HG03457 (cell line): ENCODE measurements around the gene DUOX1.
"Not testable (repeated sequence)": the region's sequence is repeated elsewhere in the genome, so short reads cannot be mapped to it uniquely, and the experiment has no call there.

Experiments
- ATAC-seq: cut with Tn5 transposase; IDR thresholded peaks from one replicate; pipeline ENCODE4 v1.9.1; 2021; ENCODE audit warnings: moderate number of reproducible peaks; ENCODE audit not compliant: unreplicated experiment

Gene DUOX1

DNA sequence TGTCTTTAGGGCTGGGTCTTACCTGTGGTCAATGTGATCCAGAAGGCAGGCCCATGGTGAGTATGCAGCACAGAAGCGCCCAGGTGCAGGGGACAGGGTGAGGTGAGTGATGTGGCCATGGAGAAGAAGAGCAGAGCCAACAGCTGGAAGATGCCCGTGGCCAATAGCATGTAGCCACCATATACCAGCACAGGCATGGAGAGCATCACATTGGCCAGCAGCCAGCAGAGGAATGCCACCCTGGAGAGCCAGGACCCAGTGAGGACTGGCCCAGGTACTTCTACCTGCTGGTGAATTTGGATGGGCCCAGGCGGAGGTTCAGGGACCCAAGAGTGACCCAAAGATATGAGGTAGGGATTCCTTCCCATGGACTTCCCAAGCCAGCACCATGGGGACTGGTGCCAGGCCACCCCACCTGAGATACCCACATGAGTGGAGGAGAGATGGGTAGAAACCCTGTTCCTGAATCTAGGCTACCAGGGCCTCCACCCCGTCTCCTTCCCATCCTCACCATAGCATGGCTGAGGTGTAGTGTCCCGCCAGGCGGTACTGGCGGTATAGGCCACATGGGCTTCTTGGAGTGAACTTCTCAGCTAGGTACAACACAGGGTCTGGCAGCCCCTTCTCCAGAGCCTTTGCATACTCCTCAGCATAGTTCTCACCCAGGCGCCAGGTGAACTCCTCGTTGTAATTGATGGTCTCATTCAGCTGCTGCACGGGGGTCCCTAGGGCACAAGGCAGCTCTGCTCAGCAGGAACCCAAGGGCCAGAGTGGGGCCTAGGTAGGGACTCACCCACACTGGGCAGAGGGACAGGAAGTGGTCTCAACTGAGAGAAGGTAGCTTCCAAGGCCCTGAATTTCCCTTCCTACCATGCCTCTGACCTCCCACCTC is 9.5 kb upstream of the DUOX1 start:
- no peak for ATAC-seq

DNA sequence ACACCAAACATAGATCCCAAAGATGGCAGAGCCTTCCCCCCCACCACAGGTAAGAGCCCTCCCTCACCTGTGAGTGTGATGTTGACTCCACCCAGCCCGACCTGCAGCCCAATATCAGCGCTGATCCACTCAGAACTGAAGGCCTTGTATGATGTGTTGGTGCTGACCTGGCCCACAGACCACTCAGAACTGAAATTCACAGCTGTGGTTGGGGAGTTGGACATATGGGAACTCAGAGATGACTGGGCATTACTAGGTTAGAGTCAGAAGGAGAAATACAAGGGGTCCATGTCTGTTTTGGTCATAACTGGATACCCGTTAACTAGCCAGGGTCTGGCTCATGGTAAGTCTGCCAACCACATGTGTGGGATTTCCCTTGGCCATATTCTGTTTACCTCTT is 8.8 kb upstream of the DUOX1 start:
- no peak for ATAC-seq

DNA sequence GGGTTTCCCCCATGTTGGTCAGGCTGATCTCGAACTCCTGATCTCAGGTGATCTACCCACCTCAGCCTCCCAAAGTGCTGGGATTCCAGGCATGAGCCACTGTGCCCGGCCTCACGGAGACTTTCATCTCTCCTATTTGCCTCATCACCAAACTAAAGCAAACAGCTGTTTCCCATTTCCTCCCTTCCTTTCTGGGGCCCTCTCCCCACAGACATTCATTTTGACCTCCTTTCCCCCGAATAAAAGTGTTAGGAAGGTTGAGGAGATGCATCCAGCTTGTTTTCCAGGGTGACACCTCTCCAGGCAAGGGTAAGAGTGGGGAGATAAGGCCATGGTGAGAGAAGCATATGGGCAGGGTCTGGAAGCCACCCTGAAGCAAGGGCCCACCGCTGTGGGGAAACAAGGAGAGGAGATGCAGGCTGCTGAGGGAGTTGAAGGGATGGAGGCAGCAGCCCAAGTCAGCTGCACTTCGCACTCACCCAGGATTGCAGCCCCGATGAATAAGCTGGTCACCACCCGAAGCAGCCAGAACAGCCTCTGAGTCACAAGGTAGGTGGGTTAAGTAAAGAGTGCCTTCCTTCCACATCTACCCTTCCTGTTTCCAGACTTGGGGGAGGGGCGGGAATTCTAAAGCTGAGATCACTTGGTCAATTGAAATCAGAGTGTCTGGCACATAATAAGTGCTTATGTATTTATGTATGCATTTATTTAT is 7.9 kb upstream of the DUOX1 start:
- ATAC-seq: no peak

DNA sequence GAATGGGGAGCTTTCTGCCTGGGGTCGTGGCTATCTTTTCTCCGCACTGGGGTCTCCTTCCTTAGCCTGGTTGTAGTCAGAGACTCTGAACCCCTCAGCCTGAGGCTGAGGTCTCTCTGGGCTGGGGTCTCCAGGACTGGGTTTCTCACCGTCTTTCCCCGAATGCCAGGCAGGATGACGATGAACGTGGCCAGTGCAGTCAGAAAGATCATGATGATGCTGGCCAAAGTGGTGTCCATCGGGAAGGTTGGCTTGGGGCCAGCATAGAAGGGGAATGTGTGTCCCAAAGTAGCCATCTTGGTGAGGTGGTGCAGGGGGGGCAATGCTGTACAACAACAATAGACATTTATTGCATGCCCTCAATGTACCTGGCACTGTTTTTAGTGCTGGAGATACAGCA is 7.1 kb upstream of the DUOX1 start:
- no peak for ATAC-seq

DNA sequence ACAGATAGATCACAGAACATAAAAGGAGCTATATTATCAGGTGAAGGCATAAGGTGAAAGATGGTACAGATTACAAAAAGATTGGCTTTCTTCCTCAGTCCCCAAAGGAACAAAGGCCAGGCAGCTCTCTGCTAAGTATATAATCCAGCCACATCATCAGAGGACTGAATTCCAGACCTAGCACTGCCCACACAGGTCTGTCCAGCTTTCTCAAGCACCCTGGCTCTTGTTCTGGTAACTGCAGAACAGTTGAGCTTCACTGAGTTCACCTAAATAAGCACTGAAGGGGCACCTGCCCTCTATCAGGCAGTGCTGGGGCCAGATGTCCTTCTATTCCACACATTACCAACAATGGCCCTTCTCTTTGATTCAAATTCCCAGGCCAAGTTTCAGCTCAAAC is 6.4 kb upstream of the DUOX1 start:
- no peak for ATAC-seq

DNA sequence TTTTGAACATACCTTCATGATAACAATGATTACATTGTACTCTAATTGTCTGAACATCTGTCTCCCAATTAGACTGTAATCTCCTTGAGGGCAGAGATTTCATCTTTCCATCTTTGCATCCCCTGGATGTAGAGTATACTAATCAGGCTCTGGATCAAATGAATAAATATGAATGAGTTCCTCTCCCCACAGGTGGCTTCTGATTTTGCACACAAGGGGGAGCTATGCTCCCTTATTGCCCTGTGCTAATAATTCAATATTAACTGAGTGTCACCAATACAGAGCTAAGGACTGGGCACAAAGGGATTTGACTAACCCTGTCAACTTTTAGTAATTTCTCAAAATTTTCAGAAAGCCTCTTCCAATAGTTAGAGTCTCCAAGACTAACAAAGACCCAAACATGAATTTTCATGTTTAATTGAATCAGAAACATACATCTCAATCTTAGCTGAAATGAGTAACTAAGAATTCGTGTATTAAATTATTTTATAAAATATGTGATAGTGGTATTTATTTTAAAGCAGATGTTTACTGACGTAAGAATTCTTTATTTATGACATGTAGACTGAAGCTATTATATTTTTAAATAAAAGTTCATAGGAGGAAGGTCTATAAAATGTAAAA is 3.1 kb upstream of the DUOX1 start:
- no peak for ATAC-seq

DNA sequence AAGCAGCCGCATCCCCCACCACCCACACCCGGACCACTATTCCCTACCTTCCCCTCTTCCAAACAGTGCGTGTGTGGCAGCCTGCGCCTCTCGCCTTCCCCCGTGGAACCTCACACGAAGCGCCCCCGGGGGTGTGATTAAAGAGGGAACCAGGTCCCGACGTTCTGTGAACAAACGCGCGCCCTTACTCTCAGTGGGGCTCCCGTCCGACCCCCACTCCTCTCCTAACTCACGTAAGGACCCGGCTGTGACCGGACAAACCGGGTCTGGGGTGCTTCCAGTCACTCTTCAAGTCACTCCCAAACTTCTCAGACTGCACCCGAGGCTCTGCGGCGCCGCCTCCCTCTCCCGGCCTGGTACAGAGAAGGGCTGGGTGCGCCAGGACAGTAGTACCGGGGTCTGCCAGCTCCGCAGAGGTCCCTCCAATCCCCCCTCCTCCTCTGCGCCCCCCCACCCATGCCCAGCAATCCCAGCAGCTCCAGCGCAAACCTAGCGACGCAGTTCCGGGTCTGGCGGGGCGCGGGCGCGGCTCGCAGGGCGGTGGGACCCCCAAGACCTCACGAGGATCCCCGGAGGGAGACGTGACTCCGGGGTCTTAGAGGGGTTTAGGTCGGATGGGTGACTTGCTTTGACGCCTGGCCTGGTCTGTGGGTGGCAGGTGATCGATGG is 689 bp upstream of the DUOX1 start:
- no peak for ATAC-seq

DNA sequence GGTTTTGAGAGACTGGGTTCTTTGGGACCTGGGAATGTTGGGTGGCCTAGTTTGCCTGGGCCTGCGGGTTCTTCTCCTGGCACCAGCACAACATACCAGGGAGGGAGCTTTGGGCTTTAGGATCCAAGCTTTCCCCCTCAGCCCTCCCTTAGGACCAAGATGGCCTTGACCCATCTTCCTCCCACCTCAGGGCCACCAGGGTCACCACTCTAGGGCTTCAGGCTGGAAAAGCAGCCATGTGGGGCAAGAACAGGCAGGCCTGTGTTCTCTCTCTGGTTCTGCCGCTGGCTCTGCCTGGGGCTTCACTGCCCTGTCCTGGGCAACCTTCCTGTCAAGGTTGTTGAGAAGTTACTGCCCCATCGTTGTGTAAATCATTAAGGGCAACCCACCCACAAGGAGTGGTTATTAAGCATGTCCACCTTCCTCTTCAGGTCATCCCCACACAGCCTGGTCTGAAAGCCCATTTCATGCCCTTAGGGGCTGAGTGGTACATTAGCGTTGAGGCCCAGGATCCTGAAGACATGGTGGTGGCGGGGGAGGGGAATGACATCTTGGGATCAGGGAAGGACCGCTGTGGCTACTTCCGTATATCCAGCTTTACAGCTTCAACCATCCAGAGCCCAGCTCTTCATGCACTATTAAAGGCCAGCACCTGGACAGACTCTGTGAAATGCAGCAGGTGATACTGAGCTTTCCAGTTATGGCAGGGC is 652 bp downstream of the DUOX1 start:
- no peak for ATAC-seq

DNA sequence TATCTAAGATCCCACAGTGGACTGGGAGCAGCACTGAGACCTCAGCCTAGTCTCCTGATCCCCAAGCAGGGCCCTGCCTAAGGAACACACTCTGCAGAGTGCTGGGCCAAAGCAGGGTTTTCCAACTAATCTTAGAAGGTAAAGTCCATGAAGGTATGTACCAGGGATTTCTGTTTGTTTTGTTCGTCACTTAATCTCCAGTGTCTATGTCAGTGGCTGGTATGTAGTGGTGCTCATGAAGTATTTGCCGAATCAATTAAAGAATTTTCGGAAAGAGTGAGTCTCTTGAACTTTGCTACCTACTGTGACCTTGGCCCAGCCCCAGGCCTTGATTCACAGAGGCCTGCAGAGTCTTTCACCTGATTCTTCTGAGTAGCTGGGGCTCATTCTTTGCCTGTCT is 1.7 kb downstream of the DUOX1 start:
- ATAC-seq: no peak

DNA sequence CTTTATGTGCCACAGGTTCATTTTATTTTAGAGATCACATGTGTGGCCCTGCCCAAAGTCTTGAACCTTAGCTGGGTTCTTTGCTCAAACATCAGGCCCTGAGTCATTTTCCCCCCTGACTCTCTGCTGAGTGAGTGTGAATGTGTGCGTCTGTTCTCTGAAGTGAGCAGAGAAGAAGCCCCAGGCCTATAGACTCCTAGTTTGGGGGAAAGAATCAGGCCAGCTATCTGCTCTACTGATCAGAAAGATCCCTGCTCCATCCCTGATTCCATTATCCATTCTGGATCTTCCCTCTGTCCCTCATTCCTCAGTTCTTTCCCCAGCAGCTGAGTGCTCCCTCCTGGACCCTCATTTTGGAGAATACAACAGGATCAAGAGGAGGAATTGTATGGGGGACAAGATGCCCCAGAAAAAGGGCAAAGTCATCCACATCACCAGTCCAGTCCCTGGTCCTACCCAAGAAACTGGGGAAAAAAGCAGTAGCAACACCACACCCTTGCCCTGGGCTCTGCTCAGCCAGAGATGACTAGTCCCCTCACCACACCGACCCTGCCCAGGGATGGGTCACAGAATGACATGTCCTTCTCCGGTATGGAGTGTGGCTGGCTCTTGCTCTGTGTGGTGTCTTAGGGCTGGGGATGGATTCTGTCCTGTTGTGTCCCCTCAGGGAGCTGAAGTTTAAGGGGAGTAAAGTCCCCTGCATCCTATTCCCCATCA is 3.2 kb downstream of the DUOX1 start:
- no peak for ATAC-seq

DNA sequence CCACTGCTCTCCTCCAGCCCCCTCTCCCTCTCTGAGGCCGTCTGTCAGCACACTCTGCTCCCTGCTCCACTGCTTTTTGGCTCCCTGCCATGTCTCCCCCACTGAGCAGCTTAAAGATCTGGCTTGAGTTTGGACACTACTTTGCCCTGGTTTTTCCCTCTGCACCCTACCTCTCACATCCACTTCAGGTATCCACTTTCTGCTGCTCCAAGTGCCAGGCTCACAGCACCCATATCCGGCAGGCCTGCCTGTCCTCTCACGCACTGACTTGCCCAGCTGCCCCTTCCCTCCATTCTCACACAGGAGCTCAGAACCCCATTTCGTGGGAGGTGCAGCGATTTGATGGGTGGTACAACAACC is 3.7 kb downstream of the DUOX1 start:
- ATAC-seq: no peak

DNA sequence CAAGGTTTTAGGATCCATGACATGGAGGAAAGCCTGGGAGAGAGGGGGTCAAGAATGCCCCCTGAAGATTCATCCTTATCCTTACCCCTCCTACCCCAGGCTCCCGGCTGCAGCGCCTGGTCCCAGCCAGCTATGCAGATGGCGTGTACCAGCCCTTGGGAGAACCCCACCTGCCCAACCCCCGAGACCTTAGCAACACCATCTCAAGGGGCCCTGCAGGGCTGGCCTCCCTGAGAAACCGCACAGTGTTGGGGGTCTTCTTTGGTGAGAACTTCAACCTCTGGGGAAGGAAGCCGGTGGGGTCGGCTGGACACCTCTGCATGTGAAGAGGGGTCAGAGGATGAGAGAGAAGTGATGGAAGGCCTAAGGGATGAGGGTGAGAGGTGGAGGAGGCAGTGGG is 4.3 kb downstream of the DUOX1 start:
- ATAC-seq: no peak

DNA sequence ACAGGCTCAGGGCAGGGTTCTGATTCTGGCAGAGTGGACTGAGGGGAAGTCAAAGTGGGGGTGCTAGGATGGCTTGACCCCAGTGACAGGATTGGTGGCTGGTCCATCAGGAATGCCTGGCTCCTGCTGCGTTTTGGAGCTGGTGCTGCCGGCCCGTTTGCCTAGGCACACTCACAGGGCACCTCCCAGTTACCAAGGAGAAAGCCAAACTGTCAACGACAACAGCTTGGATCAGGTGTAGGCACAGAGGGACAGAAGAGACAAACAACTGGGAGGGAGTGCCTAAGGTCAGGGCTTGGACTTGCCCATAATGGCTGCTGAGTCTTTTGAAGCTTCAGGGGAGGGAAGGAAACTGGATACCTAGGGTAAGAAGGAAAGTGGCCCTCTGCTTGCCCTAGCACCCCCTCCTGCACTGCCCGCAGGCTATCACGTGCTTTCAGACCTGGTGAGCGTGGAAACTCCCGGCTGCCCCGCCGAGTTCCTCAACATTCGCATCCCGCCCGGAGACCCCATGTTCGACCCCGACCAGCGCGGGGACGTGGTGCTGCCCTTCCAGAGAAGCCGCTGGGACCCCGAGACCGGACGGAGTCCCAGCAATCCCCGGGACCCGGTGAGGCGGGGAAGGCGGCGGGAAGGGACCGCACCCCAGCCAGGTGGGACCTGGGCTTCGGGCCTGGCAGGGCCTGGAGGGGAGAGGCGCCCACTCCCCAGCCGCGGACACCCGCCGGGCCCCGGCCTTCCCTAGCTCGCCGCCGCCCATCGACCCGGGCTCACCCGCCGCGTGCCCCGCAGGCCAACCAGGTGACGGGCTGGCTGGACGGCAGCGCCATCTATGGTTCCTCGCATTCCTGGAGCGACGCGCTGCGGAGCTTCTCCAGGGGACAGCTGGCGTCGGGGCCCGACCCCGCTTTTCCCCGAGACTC is 5.1 kb downstream of the DUOX1 start:
- ATAC-seq: no peak

DNA sequence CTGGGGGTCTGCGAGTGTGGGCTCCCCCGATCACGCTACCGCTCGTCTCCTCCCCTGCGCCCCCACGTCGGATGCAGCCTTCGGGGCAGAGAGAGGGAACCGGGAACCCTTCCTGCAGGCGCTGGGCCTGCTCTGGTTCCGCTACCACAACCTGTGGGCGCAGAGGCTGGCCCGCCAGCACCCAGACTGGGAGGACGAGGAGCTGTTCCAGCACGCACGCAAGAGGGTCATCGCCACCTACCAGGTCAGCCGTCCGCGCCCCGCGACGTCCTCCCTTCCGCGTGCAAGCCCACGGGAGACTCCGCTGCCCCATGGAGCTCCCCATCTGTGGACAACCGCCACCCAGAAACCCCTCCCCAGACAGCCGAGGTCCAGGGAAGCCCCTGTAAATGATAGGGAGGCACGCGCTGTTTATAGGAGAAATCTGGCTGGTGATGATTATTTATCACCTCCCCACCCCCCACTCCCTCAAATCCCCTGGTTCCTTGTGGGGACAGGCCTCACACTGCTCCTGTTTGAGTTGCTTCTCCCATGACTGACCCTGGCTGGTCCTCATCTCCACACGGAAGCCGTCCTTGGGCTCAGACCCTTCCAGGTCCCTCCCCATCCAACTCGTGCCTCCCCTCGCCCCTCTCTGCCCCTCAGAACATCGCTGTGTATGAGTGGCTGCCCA is 6.0 kb downstream of the DUOX1 start:
- not testable (repeated sequence) for ATAC-seq

DNA sequence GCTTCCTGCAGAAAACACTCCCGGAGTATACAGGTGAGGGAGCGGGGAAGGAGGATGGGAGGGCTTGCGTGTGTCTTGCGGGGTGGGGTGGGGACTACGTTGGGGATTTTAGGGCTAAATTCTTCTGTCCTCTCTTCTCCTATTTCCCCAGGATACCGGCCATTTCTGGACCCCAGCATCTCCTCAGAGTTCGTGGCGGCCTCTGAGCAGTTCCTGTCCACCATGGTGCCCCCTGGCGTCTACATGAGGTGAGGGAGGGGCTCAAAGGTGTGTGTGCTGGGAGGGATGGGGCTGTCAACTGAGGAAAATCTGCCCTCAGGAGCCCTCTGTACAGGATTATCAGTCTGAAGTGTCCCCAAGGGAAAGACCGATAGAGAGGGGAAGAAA is 6.6 kb downstream of the DUOX1 start:
- ATAC-seq: no peak

DNA sequence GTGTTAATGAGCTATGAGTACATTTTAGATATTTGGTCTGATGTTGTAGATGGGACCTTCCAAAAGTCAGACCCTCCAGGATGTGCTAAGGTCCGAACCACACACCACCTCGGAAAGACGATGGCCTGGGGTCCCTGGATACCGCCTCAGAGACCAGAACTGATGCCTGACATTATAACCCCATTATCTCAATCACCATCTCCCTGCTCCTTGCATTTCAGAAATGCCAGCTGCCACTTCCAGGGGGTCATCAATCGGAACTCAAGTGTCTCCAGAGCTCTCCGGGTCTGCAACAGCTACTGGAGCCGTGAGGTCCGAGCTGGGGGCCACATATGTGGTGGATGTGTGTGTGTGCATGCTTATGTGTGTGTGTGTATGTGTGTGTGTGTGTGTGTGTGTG is 7.9 kb downstream of the DUOX1 start:
- no peak for ATAC-seq

DNA sequence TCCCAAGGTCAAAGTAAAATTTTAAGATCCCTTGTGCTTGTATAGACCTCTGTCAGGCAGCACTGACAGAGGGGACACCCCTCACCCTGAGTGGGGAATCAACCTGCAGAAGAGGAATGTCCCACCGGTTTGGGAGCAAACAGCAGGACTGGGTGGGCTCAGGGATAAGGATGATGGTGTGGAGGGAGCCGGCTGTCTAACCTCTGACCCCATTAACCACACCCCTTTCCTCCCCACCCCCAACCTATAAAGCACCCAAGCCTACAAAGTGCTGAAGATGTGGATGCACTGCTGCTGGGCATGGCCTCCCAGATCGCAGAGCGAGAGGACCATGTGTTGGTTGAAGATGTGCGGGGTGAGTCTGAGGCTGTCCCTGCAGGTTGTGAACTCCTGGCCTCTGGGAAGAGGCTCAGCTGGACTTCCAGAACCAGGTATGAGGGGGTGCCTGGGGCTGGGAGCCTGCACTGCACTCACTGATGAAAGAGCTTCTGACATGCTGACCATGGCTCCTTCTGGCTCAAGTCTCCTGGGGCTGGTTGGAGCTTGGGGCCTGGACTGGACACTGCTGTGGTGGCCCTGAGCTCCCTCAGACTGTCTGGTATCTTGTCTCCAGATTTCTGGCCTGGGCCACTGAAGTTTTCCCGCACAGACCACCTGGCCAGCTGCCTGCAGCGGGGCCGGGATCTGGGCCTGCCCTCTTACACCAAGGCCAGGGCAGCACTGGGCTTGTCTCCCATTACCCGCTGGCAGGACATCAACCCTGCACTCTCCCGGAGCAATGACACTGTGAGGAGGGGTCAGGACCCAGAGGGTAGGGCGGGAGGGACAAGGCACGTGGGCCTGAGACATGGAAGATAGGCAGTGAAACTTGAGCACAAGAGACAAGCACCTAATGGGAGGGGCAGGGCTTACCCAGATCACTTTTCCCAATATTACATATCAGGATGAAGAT is 9.3 kb downstream of the DUOX1 start:
- ATAC-seq: no peak

DNA sequence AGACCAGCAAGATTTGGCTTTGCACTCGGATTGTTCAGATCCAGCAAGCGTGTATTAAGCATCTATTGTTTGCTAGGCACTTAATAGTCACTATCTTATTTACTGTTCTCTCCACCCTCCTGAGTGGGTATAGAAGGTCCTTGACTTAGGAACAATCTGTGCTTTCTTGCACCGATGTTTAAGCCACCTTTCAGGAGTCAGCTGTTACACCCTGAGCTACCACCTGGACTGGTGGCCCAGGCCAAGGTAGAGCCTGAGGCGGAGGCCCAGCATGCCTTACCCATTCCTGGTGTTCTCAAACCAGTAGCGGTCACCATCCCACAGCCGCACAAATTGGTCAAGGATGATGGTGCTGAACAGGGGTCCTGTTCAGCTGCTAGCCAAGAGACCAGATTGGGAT is 10.0 kb downstream of the DUOX1 start:
- no peak for ATAC-seq
